K562 (cell line): ENCODE data around the gene PRM1. TPM values are rescaled to one million over a fixed set of nuclear protein-coding genes. Genes with fewer than 3 reads are reported as not detected.

Source experiments
- ATAC-seq: fragments of 200-7000 bp; cut with Tn5 transposase; 3 replicates; pipeline ENCODE4 v1.9.1; 2020; ENCODE audit warnings: moderate library complexity
- BruUV-seq: library from RNA; stranded (reverse); fragments of 400-500 nt; replicated peaks from 2 replicates; lab custom pipeline; 2021; lab: Mats Ljungman, UMichigan
- CTCF ChIA-PET: fragments of 300-600 bp; formaldehyde crosslinking; extraction: SDS; loops from one replicate; lab custom pipeline; 2021; ENCODE audit warnings: low intra/inter-chr PET ratio; lab: Yijun Ruan, JAX
- POLR2A ChIA-PET: fragments of 300-600, 350-650 bp; sonication (Branson Sonifier 250); formaldehyde crosslinking; extraction: SDS; loops from one replicate; lab custom pipeline; 2021; ENCODE audit warnings: antibody characterized with exemption, inconsistent platforms; lab: Yijun Ruan, JAX
- DNase-seq, 4 experiments: peaks; one replicate each; pipeline versions ENCODE4 v3.0.0 to v3.0.0-alpha.2; 2011 to 2018; ENCODE audit warnings: low spot score in 3 of 4, mixed read lengths in 3 of 4; ENCODE audit errors: extremely low read depth in 1 of 4
- FAIRE-seq: peaks from 2 replicates; lab custom pipeline; 2011; peaks lifted over from hg19 to GRCh38; lab: Jason Lieb, UNC
- H2AFZ ChIP-seq: 2 replicates; pipeline ENCODE4 v1.6.0; 2011; ENCODE audit warnings: low read depth, low read length, control low read depth, inconsistent platforms
- H3K27ac ChIP-seq: fragments of 200-600 bp; 3 replicates; pipeline ENCODE4 v1.8.0; 2011; ENCODE audit warnings: low read depth, mild to moderate bottlenecking, control low read depth, inconsistent platforms, low read length, moderate library complexity, mixed read lengths; ENCODE audit errors: extremely low read depth
- H3K27me3 ChIP-seq, 2 experiments: fragments of 300-600 bp in 1 of 2; 2 replicates in 1 of 2; 3 replicates in 1 of 2; pipeline versions ENCODE4 v1.6.0 to v1.8.0; 2011; ENCODE audit warnings: inconsistent platforms in 2 of 2, low read length in 2 of 2, mild to moderate bottlenecking in 1 of 2, mixed read lengths in 1 of 2, moderate library complexity in 1 of 2; ENCODE audit not compliant: control insufficient read depth in 2 of 2, insufficient read depth in 2 of 2
- H3K36me3 ChIP-seq: fragments of 300-600 bp; 3 replicates; pipeline ENCODE4 v1.8.0; 2011; ENCODE audit warnings: mild to moderate bottlenecking, low read length, inconsistent platforms; ENCODE audit not compliant: control insufficient read depth, insufficient read depth
- H3K4me1 ChIP-seq, 2 experiments: fragments of 200-600 bp in 1 of 2; replicated peaks in 1 of 2; 2 replicates in 1 of 2; 3 replicates in 1 of 2; pipeline versions ENCODE4 v1.5.1 to v1.8.0; 2011; ENCODE audit warnings: inconsistent platforms in 2 of 2, low read length in 2 of 2, mild to moderate bottlenecking in 1 of 2, mixed read lengths in 1 of 2, moderate library complexity in 1 of 2; ENCODE audit not compliant: control insufficient read depth in 2 of 2, insufficient read depth in 2 of 2
- H3K4me2 ChIP-seq: 2 replicates; pipeline ENCODE4 v1.6.1; 2011; ENCODE audit warnings: low read length, control low read depth, inconsistent platforms, mixed read lengths; ENCODE audit not compliant: insufficient read depth
- H3K4me3 ChIP-seq: fragments of 200-600 bp; sonication (generic), shearing (Covaris generic); 2 replicates; pipeline ENCODE4 v1.5.1; 2016; ENCODE audit warnings: control low read depth, inconsistent platforms
- H3K79me2 ChIP-seq: fragments of 200-600 bp; 3 replicates; pipeline ENCODE4 v1.8.0; 2011; ENCODE audit warnings: low read length, inconsistent platforms; ENCODE audit not compliant: control insufficient read depth, insufficient read depth
- H3K9ac ChIP-seq, 2 experiments: 2 replicates each; pipeline versions ENCODE4 v1.6.0 to v1.6.1; 2011; ENCODE audit warnings: low read depth in 2 of 2, low read length in 2 of 2, control low read depth in 1 of 2, inconsistent platforms in 1 of 2, mild to moderate bottlenecking in 1 of 2, mixed read lengths in 1 of 2; ENCODE audit not compliant: insufficient read depth in 1 of 2
- H3K9me1 ChIP-seq: one replicate; pipeline ENCODE4 v1.6.0; 2011; ENCODE audit warnings: inconsistent platforms, mild to moderate bottlenecking, low read length, moderate library complexity; ENCODE audit not compliant: control insufficient read depth, insufficient read depth
- H3K9me3 ChIP-seq: replicated peaks from 2 replicates; pipeline ENCODE4 v1.5.1; 2011; ENCODE audit warnings: low read depth, low read length, inconsistent platforms; ENCODE audit not compliant: control insufficient read depth, insufficient read depth
- H4K20me1 ChIP-seq: replicated peaks from 2 replicates; pipeline ENCODE4 v1.6.1; 2011; ENCODE audit warnings: low read length, inconsistent platforms, mixed read lengths; ENCODE audit not compliant: control insufficient read depth, insufficient read depth
- ADNP ChIP-seq: fragments of 200-800 bp; sonication (Bioruptor generic); IDR thresholded peaks from 2 replicates; pipeline ENCODE4 v1.6.1; 2016; ENCODE audit warnings: missing genetic modification characterization, missing compliant biosample characterization
- BCOR ChIP-seq: fragments of 450-650 bp; IDR thresholded peaks from 2 replicates; pipeline ENCODE4 v1.6.1; 2016
- CBX1 ChIP-seq: sonication (generic); IDR thresholded peaks from 2 replicates; pipeline ENCODE4 v1.6.1; 2016; ENCODE audit warnings: antibody characterized with exemption, low read depth, mild to moderate bottlenecking
- ELF4 ChIP-seq: fragments of 450-650 bp; formaldehyde crosslinking; IDR thresholded peaks from 2 replicates; pipeline ENCODE4 v1.4.0; 2022; ENCODE audit warnings: missing genetic modification characterization
- FOXK1 ChIP-seq: sonication (generic); formaldehyde crosslinking; IDR thresholded peaks from 2 replicates; pipeline ENCODE4 v1.8.0; 2022; ENCODE audit warnings: missing genetic modification reagents, mild to moderate bottlenecking, borderline replicate concordance
- GATAD2A ChIP-seq: fragments of 450-650 bp; IDR thresholded peaks from 2 replicates; pipeline ENCODE4 v1.6.1; 2017
- HINFP ChIP-seq: fragments of 450-650 bp; conservative IDR thresholded peaks from 2 replicates; pipeline ENCODE4 v1.6.1; 2016; ENCODE audit warnings: missing genetic modification characterization, low read depth, mild to moderate bottlenecking, control low read depth, missing compliant biosample characterization
- HMG20A ChIP-seq: fragments of 450-650 bp; formaldehyde crosslinking; conservative IDR thresholded peaks from 2 replicates; pipeline ENCODE4 v1.4.0; 2020; ENCODE audit warnings: mild to moderate bottlenecking, mixed read lengths
- KDM1A ChIP-seq, 2 experiments: fragments of 450-650 bp; IDR thresholded peaks; 2 replicates each; pipeline ENCODE4 v1.6.1; 2016; ENCODE audit warnings: mild to moderate bottlenecking in 2 of 2
- MTA3 ChIP-seq: fragments of 450-650 bp; formaldehyde crosslinking; IDR thresholded peaks from 2 replicates; pipeline ENCODE4 v1.6.1; 2017; ENCODE audit warnings: mild to moderate bottlenecking, borderline replicate concordance
- NBN ChIP-seq: fragments of 450-650 bp; IDR thresholded peaks from 2 replicates; pipeline ENCODE4 v1.6.1; 2016; ENCODE audit warnings: low read depth, mild to moderate bottlenecking
- NFYB ChIP-seq: IDR thresholded peaks from 2 replicates; pipeline ENCODE4 v1.6.1; 2011; ENCODE audit warnings: mild to moderate bottlenecking, moderate library complexity; ENCODE audit not compliant: insufficient read length; ENCODE audit errors: extremely low read depth
- NR1H2 ChIP-seq: sonication (generic); formaldehyde crosslinking; IDR thresholded peaks from 2 replicates; pipeline ENCODE4 v1.4.0; 2020; ENCODE audit warnings: mild to moderate bottlenecking, missing genetic modification reagents
- NR2F6 ChIP-seq: fragments of 450-650 bp; formaldehyde crosslinking; IDR thresholded peaks from 2 replicates; pipeline ENCODE4 v1.4.0; 2020; ENCODE audit warnings: mild to moderate bottlenecking
- RBBP5 ChIP-seq: fragments of 200-600 bp; sonication (generic); IDR thresholded peaks from 2 replicates; pipeline ENCODE4 v1.6.1; 2012; ENCODE audit warnings: borderline replicate concordance, mild to moderate bottlenecking, low read length, control low read depth, inconsistent platforms; ENCODE audit not compliant: insufficient read depth, poor library complexity, severe bottlenecking
- RBM25 ChIP-seq: fragments of 200-400 bp; formaldehyde crosslinking; IDR thresholded peaks from 2 replicates; pipeline ENCODE4 v1.6.1; 2018; ENCODE audit warnings: low read length, low read depth, moderate library complexity; ENCODE audit not compliant: severe bottlenecking
- RCOR1 ChIP-seq, 2 experiments: IDR thresholded peaks; 2 replicates each; pipeline ENCODE4 v1.6.1; 2012; ENCODE audit warnings: low read depth in 2 of 2, low read length in 2 of 2, borderline replicate concordance in 1 of 2, improper control_type of control experiment in 1 of 2
- SMARCA5 ChIP-seq: fragments of 450-650 bp; IDR thresholded peaks from 2 replicates; pipeline ENCODE4 v1.6.1; 2016
- SOX6 ChIP-seq: fragments of 450-650 bp; IDR thresholded peaks from 2 replicates; pipeline ENCODE4 v1.6.1; 2014; ENCODE audit warnings: mild to moderate bottlenecking
- SREBF1 ChIP-seq: fragments of 150-350 bp; IDR thresholded peaks from 2 replicates; pipeline ENCODE4 v1.6.1; 2014; ENCODE audit warnings: antibody characterized with exemption, low read depth, low read length, borderline replicate concordance
- USF1 ChIP-seq: sonication (generic); formaldehyde crosslinking; IDR thresholded peaks from 2 replicates; pipeline ENCODE4 v1.9.0; 2022; ENCODE audit warnings: mild to moderate bottlenecking, missing genetic modification reagents
- ZNF583 ChIP-seq: fragments of 250-450 bp; sonication (Bioruptor Pico); IDR thresholded peaks from 2 replicates; pipeline ENCODE4 v1.4.0; 2020
- ZNF586 ChIP-seq: fragments of 450-650 bp; formaldehyde crosslinking; conservative IDR thresholded peaks from 2 replicates; pipeline ENCODE4 v1.4.0; 2020; ENCODE audit warnings: mild to moderate bottlenecking, moderate library complexity
- WGBS: fragments of 100-300 bp; shearing (Covaris generic); methylation state at CpG from one replicate; pipeline ENCODE4 v1.1.6; 2016; ENCODE audit warnings: low coverage, mixed read lengths; ENCODE audit not compliant: insufficient coverage; ENCODE audit errors: missing lambda C conversion rate; 5-methylcytosine and 5-hydroxymethylcytosine counted together
- in situ Hi-C: fragments of 300-500 bp; cut with MboI; formaldehyde crosslinking; loops from 4 replicates; pipeline ENCODE4 v1.15.0; 2018; ENCODE audit warnings: inconsistent platforms, mixed read lengths
- intact Hi-C: fragments of 100-400 bp; cut with micrococcal nuclease; formaldehyde crosslinking; loops from 2 replicates; pipeline ENCODE4 v1.14.2; 2022
- polyA plus RNA-seq, 8 experiments: library from polyadenylated mRNA; depleted of rRNA in 4 of 8; stranded (reverse) in 5 of 8; unstranded in 3 of 8; fragments of >200 nt; fragmentation: Nextera tagmentation in 2 of 8; fragmentation: Illumina TruSeq in 1 of 8; extraction: Ambion mirVana in 2 of 8; extraction: Trizol in 1 of 8; gene quantifications; 2 replicates each; pipeline versions ENCODE4 v1.2.1 to v1.2.3, GENCODE V29; 2011 to 2014; ENCODE audit warnings: inconsistent platforms in 1 of 8, missing spikeins in 1 of 8
- total RNA-seq, 7 experiments: library from RNA; depleted of rRNA in 6 of 7; stranded (reverse); fragments of >200 nt in 6 of 7; fragmentation: Illumina TruSeq in 2 of 7; extraction: Trizol in 2 of 7; gene quantifications; 2 replicates each; pipeline versions ENCODE4 v1.2.1 to v1.2.3, GENCODE V29; 2011 to 2021; ENCODE audit warnings: low replicate concordance in 1 of 7
- TF ChIP-seq, protein P1 (sequence below): sonication (generic); formaldehyde crosslinking; IDR thresholded peaks from 2 replicates; pipeline ENCODE4 v1.5.0; 2020; ENCODE audit warnings: missing genetic modification reagents

The PRM1 gene
- total and polyA plus RNA-seq, 9 of the 15 experiments (the other 6 are each of a cell fraction or from before 2014, with no cell fraction given), result not detected

DNA sequence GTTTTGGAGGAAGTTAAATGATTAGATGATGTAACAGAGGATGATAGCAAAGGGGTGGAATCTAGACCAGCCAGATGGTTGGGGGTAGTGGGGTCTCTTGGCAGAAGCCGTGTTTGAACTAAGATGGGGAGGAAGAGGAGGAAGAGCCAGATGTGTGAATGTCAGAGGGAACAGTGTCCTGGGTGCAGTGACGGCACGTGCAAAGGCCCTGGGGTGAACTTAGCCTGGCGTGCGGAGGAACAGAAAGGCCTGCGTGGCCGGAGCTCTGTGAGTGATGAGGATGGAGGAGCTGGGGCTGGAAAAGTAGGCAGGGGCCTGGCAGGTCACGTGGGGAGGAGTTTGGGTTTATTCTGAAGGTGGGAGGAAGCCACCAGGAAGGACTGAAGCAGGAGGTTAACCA lies 37.7 kb upstream of the PRM1 start:
- Histone ChIP-seq H3K4me3 (no peak overlapping the region), H3K79me2 (no peaks in the 10 kb centered on the region), H3K9ac (no peak overlapping the region), H3K4me1 (peaks cover 0 to 9% of the 10 kb centered on the region in 2 experiments; a peak in 2 of 5 replicates), H3K27me3 (no peaks in the 10 kb centered on the region), H3K9me3 (peaks cover 2% of the 10 kb centered on the region; the same call in 1 of the 2 replicates), H3K27ac (no peak overlapping the region), H2AFZ (no peak overlapping the region), H3K36me3 (no peaks in the 10 kb centered on the region), H3K9me1 (no peaks in the 10 kb centered on the region), H4K20me1 (no peaks in the 10 kb centered on the region), H3K4me2 (no peak overlapping the region)
- intact Hi-C loops (no loop called here), in situ Hi-C loops (no loop called here)
- FAIRE-seq (no peak), ATAC-seq (no peak), DNase-seq (no peak)
- CTCF ChIA-PET, result no interaction called here
- WGBS, result 53% methylated on average over 8 of the region's 8 CpGs
- POLR2A ChIA-PET, result interaction anchor here (1.1 kb wide), 1 partner anchor 21 kb away, joined by 3 read pairs; no protein-coding TSS in a partner anchor
- no TSS peak for BruUV-seq
- peak in 1 of 2 experiments; percentile 49; a peak in 2 of 4 replicates for TF ChIP-seq KDM1A (IDR thresholded peaks at IDR 0.05)
- no peak for TF ChIP-seq ZNF586 (CRISPR knock-in tag)
- TF ChIP-seq CBX1, result peak; percentile 32; the same call in 1 of the 2 replicates
- no peak for TF ChIP-seq HMG20A (CRISPR knock-in tag)
- TF ChIP-seq ZNF583 (CRISPR knock-in tag), result no peak
- TF ChIP-seq RBM25, result peak; percentile 28
- no peak for TF ChIP-seq RBBP5
- 0 out of 2 replicates have a peak, but pooled peaks have one; percentile 27 for TF ChIP-seq ADNP
- no peak for TF ChIP-seq GATAD2A
- TF ChIP-seq, protein P1, sequence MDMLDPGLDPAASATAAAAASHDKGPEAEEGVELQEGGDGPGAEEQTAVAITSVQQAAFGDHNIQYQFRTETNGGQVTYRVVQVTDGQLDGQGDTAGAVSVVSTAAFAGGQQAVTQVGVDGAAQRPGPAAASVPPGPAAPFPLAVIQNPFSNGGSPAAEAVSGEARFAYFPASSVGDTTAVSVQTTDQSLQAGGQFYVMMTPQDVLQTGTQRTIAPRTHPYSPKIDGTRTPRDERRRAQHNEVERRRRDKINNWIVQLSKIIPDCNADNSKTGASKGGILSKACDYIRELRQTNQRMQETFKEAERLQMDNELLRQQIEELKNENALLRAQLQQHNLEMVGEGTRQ (CRISPR knock-in tag), result peak; percentile 43
- TF ChIP-seq FOXK1 (CRISPR knock-in tag), result no peak
- no peak for TF ChIP-seq NR2F6 (CRISPR knock-in tag)
- peak; percentile 70 for TF ChIP-seq BCOR
- no peak for TF ChIP-seq NFYB
- no peak for TF ChIP-seq NR1H2 (CRISPR knock-in tag)
- TF ChIP-seq SOX6, result no peak
- no peak for TF ChIP-seq SREBF1
- peak; percentile 52 for TF ChIP-seq USF1 (CRISPR knock-in tag)
- TF ChIP-seq MTA3, result no peak
- TF ChIP-seq RCOR1 (IDR thresholded peaks at IDR 0.05; ENCODE audit: borderline replicate concordance in 1 of 2, low read depth in 2 of 2, low read length in 2 of 2), result 0 out of 4 replicates have a peak, but pooled peaks of 1 of the 2 experiments have one; percentile 18
- TF ChIP-seq HINFP, result no peak
- no peak for TF ChIP-seq ELF4 (CRISPR knock-in tag)
- TF ChIP-seq SMARCA5, result peak; percentile 84; the same call in 1 of the 2 replicates
- no peak for TF ChIP-seq NBN
